WTC11 (cell line): ENCODE data around the gene LMLN.

Experiments
- ATF1 ChIP-seq: sonication (generic); formaldehyde crosslinking; IDR thresholded peaks from 2 replicates; pipeline ENCODE4 v1.8.1; 2023; ENCODE audit warnings: mild to moderate bottlenecking, moderate library complexity, missing genetic modification reagents
- KAT7 ChIP-seq: sonication (generic); formaldehyde crosslinking; IDR thresholded peaks from 2 replicates; pipeline ENCODE4 v1.8.1; 2023; ENCODE audit warnings: missing genetic modification reagents, mild to moderate bottlenecking, borderline replicate concordance
- NR2C2 ChIP-seq: sonication (generic); formaldehyde crosslinking; IDR thresholded peaks from 2 replicates; pipeline ENCODE4 v1.8.0; 2022; ENCODE audit warnings: mild to moderate bottlenecking, missing genetic modification reagents
- TF ChIP-seq, protein P1 (sequence below): fragments of 200-600 bp; IDR thresholded peaks from 2 replicates; pipeline ENCODE4 v1.8.0; 2022; ENCODE audit warnings: antibody characterized with exemption

- TF ChIP-seq, protein P1, sequence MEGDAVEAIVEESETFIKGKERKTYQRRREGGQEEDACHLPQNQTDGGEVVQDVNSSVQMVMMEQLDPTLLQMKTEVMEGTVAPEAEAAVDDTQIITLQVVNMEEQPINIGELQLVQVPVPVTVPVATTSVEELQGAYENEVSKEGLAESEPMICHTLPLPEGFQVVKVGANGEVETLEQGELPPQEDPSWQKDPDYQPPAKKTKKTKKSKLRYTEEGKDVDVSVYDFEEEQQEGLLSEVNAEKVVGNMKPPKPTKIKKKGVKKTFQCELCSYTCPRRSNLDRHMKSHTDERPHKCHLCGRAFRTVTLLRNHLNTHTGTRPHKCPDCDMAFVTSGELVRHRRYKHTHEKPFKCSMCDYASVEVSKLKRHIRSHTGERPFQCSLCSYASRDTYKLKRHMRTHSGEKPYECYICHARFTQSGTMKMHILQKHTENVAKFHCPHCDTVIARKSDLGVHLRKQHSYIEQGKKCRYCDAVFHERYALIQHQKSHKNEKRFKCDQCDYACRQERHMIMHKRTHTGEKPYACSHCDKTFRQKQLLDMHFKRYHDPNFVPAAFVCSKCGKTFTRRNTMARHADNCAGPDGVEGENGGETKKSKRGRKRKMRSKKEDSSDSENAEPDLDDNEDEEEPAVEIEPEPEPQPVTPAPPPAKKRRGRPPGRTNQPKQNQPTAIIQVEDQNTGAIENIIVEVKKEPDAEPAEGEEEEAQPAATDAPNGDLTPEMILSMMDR: no peak
- TF ChIP-seq NR2C2 (CRISPR knock-in tag) (no peak), ATF1 (CRISPR knock-in tag) (no peak), KAT7 (CRISPR knock-in tag) (no peak)
Measured at GRCh38 chr3:198017090-198017489, 57.1 kb downstream of the LMLN start.
